GM18517 (cell line): ENCODE measurements around the gene ENDOU.
"Not testable (repeated sequence)": the region's sequence is repeated elsewhere in the genome, so short reads cannot be mapped to it uniquely, and the experiment has no call there.

Experiments
- ATAC-seq: cut with Tn5 transposase; IDR thresholded peaks from one replicate; pipeline ENCODE4 v1.9.1; 2021; ENCODE audit warnings: mild to moderate bottlenecking, moderate library complexity; ENCODE audit not compliant: unreplicated experiment

Gene ENDOU

DNA sequence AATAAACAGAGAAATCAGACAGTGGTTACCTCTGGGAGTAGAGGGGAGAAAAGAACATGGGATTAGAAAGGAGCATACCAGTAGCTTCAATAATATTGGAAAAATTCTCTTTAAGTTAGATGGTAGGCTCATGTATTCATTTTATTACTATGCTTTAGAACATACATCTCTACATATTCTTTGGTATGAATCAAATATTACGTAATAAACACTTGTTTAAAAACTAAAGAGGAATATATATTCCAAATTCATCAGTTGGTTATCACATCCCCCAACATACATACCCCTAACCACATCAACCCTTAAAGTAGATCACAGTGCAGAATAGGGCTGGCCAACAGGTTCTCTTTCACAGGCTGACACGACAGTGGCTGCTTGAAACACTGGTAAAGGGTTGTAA, 25.0 kb downstream of the ENDOU start:
- ATAC-seq = no peak

- no peak for ATAC-seq
Observed at GRCh38 chr12:47698631-47699030, 26.7 kb downstream of the ENDOU start.

GRCh38 chr12:47698055-47698454, 27.2 kb downstream of the ENDOU start:
- ATAC-seq = no peak

- ATAC-seq = no peak
Observed at GRCh38 chr12:47689215-47689614, 36.1 kb downstream of the ENDOU start.

DNA sequence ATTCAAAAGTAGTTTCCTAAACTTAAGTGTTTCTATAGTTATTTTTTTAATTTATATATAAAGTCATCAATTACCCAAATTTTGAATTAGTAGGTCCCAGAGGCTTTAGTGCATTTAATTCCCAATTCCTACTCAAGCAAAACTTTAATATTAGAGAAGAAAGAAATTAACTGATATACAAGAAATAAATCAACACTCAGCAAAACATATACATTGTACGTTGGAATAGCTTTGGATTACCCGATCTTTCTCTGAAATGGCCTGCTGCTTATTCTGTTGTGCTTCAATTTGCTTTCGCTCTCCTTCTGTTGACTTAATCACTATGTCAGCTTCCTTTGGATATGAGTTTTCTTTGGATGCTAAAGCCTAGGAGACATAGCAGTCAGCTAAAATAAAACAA, 37.7 kb downstream of the ENDOU start:
- no peak for ATAC-seq

- no peak for ATAC-seq
Observed at GRCh38 chr12:47686645-47687240, 38.5 kb downstream of the ENDOU start.

DNA sequence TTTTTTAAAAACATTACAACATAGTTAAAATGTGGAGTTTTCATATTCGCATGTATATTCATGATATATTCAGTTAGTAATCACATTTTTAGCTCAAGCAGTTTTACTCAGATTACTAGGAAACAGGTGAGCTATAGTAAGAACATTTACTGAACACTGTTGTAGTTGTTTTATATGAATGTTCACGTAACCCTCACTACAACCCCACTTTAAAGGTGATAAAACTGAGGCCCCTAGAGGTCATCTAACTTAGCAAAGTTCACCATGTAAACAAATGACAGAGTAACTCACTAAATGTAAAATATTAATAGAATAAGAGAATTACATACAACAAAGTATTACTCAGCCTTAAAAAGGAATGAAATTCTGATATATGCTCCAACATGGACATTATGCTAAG, 45.5 kb downstream of the ENDOU start:
- ATAC-seq = no peak

DNA sequence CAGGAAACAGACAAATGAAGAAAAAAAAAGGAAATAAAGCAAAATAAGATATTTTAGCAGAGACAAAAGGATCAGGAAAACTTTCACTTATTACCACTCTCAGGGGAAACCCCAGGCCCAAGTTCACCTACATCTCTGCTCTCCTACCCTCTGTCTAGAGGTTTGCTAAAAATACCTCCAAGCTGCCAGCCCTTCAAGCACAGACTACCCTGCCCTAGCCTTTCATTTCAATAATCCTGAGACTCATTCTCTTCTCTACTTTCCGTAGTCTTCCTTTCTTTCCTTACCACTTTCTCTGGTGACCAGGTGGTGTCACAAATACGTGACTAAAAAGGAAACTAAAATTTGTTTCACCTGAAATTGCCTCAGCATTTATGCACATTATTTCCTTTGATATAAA, 53.2 kb downstream of the ENDOU start:
- ATAC-seq = no peak

DNA sequence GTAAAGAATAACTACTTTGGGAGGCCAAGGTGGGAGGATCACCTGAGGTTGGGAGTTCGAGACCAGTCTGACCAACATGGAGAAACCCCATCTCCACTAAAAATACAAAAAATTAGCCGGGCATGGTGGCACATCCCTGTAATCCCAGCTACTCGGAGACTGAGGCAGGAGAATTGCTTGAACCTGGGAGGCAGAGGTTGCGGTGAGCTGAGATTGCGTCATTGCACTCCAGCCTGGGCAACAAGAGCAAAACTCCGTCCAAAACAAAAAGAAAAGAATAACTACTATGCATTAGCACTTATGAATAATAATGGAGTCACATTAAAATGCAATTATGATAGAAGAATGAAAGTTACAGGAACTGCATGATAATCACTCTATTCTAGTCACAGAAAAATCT, 57.4 kb downstream of the ENDOU start:
- not testable (repeated sequence) for ATAC-seq
